Muscle of leg (tissue), 11 donors: ENCODE data around the gene FNDC3B. TPM values are rescaled to one million over a fixed set of nuclear protein-coding genes. Genes with fewer than 3 reads are reported as not detected.

ENCODE experiments used
- DNase-seq: peaks from one replicate; pipeline ENCODE4 v3.0.0; 2013
- H3K27ac ChIP-seq: one replicate; pipeline ENCODE4 v1.5.1; 2013; ENCODE audit warnings: mild to moderate bottlenecking, low read length, control low read depth
- H3K27me3 ChIP-seq: one replicate; pipeline ENCODE4 v1.6.1; 2013; ENCODE audit warnings: low read length; ENCODE audit not compliant: control insufficient read depth, insufficient read depth
- H3K36me3 ChIP-seq: one replicate; pipeline ENCODE4 v1.6.1; 2013; ENCODE audit warnings: low read length; ENCODE audit not compliant: control insufficient read depth, insufficient read depth
- H3K4me1 ChIP-seq: one replicate; pipeline ENCODE4 v1.6.1; 2013; ENCODE audit warnings: low read length; ENCODE audit not compliant: control insufficient read depth, insufficient read depth
- H3K4me3 ChIP-seq: one replicate; pipeline ENCODE4 v1.5.1; 2013; ENCODE audit warnings: low read length, control low read depth
- H3K9me3 ChIP-seq: replicated peaks from 2 replicates; pipeline ENCODE4 v1.6.1; 2013; ENCODE audit warnings: low read depth, low read length; ENCODE audit not compliant: control insufficient read depth
- WGBS: methylation state at CpG from one replicate; pipeline ENCODE4 v1.1.5; 2013; ENCODE audit warnings: missing lambda C conversion rate; ENCODE audit not compliant: insufficient coverage; 5-methylcytosine and 5-hydroxymethylcytosine counted together
- polyA plus RNA-seq, 8 donors: library from polyadenylated mRNA; unstranded; fragments of 120-200 nt; gene quantifications; one replicate each; pipeline versions ENCODE4 v1.2.1 to v1.2.3, GENCODE V29; 2013; ENCODE audit warnings: inconsistent platforms in 1 of 8, low replicate concordance in 1 of 8; ENCODE audit not compliant: insufficient read length in 8 of 8, insufficient read depth in 1 of 8
- total RNA-seq: library from RNA; stranded (reverse); fragments of 120-200 nt; gene quantifications from one replicate; pipeline ENCODE4 v1.2.4, GENCODE V29; 2013

FNDC3B gene
- total and polyA plus RNA-seq, 9 donors: 35.1 to 98.8 (median 58.3) TPM

GRCh38 chr3:172388412-172389078 lies 349.2 kb downstream of the FNDC3B start:
- Histone ChIP-seq H3K27me3 (no peaks in the 10 kb centered on the region), H3K4me1 (no peaks in the 10 kb centered on the region), H3K36me3 (peaks cover 5% of the 10 kb centered on the region), H3K9me3 (no peaks in the 10 kb centered on the region), H3K4me3 (no peak overlapping the region), H3K27ac (no peak overlapping the region)
- 94% methylated on average over 4 of the region's 10 CpGs for WGBS
- no peak for DNase-seq

- DNase-seq: no peak
- no peaks in the 10 kb centered on the region for H3K27me3 ChIP-seq
- WGBS: 89% methylated on average over 4 of the region's 5 CpGs
- no peaks in the 10 kb centered on the region for H3K4me1 ChIP-seq
- H3K9me3 ChIP-seq: no peaks in the 10 kb centered on the region
- peaks cover 5% of the 10 kb centered on the region for H3K36me3 ChIP-seq
- H3K27ac ChIP-seq: no peak overlapping the region
- no peak overlapping the region for H3K4me3 ChIP-seq
These were observed 351.4 kb downstream of the FNDC3B start for GRCh38 chr3:172390792-172391191.

- H3K36me3 ChIP-seq: peaks cover 10% of the 10 kb centered on the region
- H3K4me3 ChIP-seq: no peak overlapping the region
- no peaks in the 10 kb centered on the region for H3K9me3 ChIP-seq
- H3K27ac ChIP-seq: no peak overlapping the region
- WGBS: no CpG with 5 or more reads among the region's 5 CpGs
- DNase-seq: peak; percentile 51
- H3K27me3 ChIP-seq: no peaks in the 10 kb centered on the region
- H3K4me1 ChIP-seq: no peaks in the 10 kb centered on the region
These were observed 352.4 kb downstream of the FNDC3B start for GRCh38 chr3:172391592-172392302.

GRCh38 chr3:172394692-172395091 lies 355.3 kb downstream of the FNDC3B start:
- peaks cover 12% of the 10 kb centered on the region for H3K36me3 ChIP-seq
- H3K4me1 ChIP-seq: no peaks in the 10 kb centered on the region
- no peak overlapping the region for H3K27ac ChIP-seq
- H3K27me3 ChIP-seq: no peaks in the 10 kb centered on the region
- no CpG with 5 or more reads among the region's 2 CpGs for WGBS
- DNase-seq: no peak
- H3K9me3 ChIP-seq: no peaks in the 10 kb centered on the region
- H3K4me3 ChIP-seq: no peak overlapping the region

GRCh38 chr3:172396400-172396799 lies 357.0 kb downstream of the FNDC3B start:
- WGBS: 84% methylated on average over 3 of the region's 7 CpGs
- Histone ChIP-seq H3K9me3 (no peaks in the 10 kb centered on the region), H3K27me3 (no peaks in the 10 kb centered on the region), H3K36me3 (peaks cover 14% of the 10 kb centered on the region), H3K4me1 (no peaks in the 10 kb centered on the region), H3K27ac (no peak overlapping the region), H3K4me3 (no peak overlapping the region)
- no peak for DNase-seq

GRCh38 chr3:172397716-172398405 lies 358.5 kb downstream of the FNDC3B start:
- Histone ChIP-seq H3K27ac (no peak overlapping the region), H3K9me3 (no peaks in the 10 kb centered on the region), H3K4me3 (no peak overlapping the region), H3K36me3 (peaks cover 16% of the 10 kb centered on the region), H3K4me1 (no peaks in the 10 kb centered on the region), H3K27me3 (no peaks in the 10 kb centered on the region)
- WGBS: no CpG with 5 or more reads among the region's 1 CpG
- DNase-seq: no peak

GRCh38 chr3:172398484-172398883 lies 359.1 kb downstream of the FNDC3B start:
- H3K4me1 ChIP-seq: no peaks in the 10 kb centered on the region
- peaks cover 16% of the 10 kb centered on the region for H3K36me3 ChIP-seq
- no peak overlapping the region for H3K27ac ChIP-seq
- no peaks in the 10 kb centered on the region for H3K27me3 ChIP-seq
- WGBS: no CpG with 5 or more reads among the region's 4 CpGs
- no peaks in the 10 kb centered on the region for H3K9me3 ChIP-seq
- no peak for DNase-seq
- H3K4me3 ChIP-seq: no peak overlapping the region

GRCh38 chr3:172402090-172402489 lies 362.7 kb downstream of the FNDC3B start:
- DNase-seq: no peak
- Histone ChIP-seq H3K27me3 (no peaks in the 10 kb centered on the region), H3K27ac (no peak overlapping the region), H3K4me1 (no peaks in the 10 kb centered on the region), H3K4me3 (no peak overlapping the region), H3K36me3 (peaks cover 10% of the 10 kb centered on the region), H3K9me3 (no peaks in the 10 kb centered on the region)
- no CpG with 5 or more reads among the region's 2 CpGs for whole genome bisulfite sequencing

GRCh38 chr3:172402892-172403643 lies 363.7 kb downstream of the FNDC3B start:
- H3K4me3 ChIP-seq: no peak overlapping the region
- no peak for DNase-seq
- no peaks in the 10 kb centered on the region for H3K9me3 ChIP-seq
- WGBS: no CpG with 5 or more reads among the region's 8 CpGs
- H3K4me1 ChIP-seq: no peaks in the 10 kb centered on the region
- peaks cover 8% of the 10 kb centered on the region for H3K36me3 ChIP-seq
- no peak overlapping the region for H3K27ac ChIP-seq
- H3K27me3 ChIP-seq: no peaks in the 10 kb centered on the region
